Subcutaneous adipose tissue (tissue), 4 donors: Measurements from ENCODE around the gene FYN. TPM values are rescaled to one million over a fixed set of nuclear protein-coding genes. Genes with fewer than 3 reads are reported as not detected.

Source experiments
- CTCF ChIP-seq: fragments of 450-650 bp; IDR thresholded peaks from one replicate; pipeline ENCODE4 v1.5.1; 2016; ENCODE audit warnings: low read depth, mild to moderate bottlenecking, control low read depth, antibody characterized with exemption, moderate library complexity
- total RNA-seq, 4 donors: library from RNA; depleted of rRNA; stranded (reverse); fragments of >200 nt; gene quantifications; one replicate each; pipeline ENCODE4 v1.1.0, GENCODE V29; 2016

FYN gene
- total RNA-seq, 4 donors from 2014 or later, result 185 to 279 (median 252) TPM

GRCh38 chr6:111661541-111662061 is 211.7 kb downstream of the FYN start:
- TF ChIP-seq CTCF, result no peak

- TF ChIP-seq CTCF, result no peak
These were observed 212.7 kb downstream of the FYN start for GRCh38 chr6:111660531-111660930.

- no peak for TF ChIP-seq CTCF
These were observed 214.6 kb downstream of the FYN start for GRCh38 chr6:111658462-111659154.

GRCh38 chr6:111657146-111657545 is 216.1 kb downstream of the FYN start:
- TF ChIP-seq CTCF, result no peak

- TF ChIP-seq CTCF, result no peak
These were observed 219.3 kb downstream of the FYN start for GRCh38 chr6:111653979-111654378.

- no peak for TF ChIP-seq CTCF
These were observed 219.8 kb downstream of the FYN start for GRCh38 chr6:111653434-111653833.

GRCh38 chr6:111652156-111652555 is 221.1 kb downstream of the FYN start:
- no peak for TF ChIP-seq CTCF
